Activated naive CD4-positive, alpha-beta T cell treated with Interleukin-2 at 50 U/mL for 16 hours (primary cell): ENCODE data around the gene HIVEP1.

Source experiments
- DNase-seq: peaks from one replicate; pipeline ENCODE4 v3.0.0-alpha.2; 2020

The HIVEP1 gene

GRCh38 chr6:12051861-12052368, 39.8 kb downstream of the HIVEP1 start:
- DNase-seq = peak; percentile 52

- no peak for DNase-seq
Measured at GRCh38 chr6:12058172-12058961, 46.3 kb downstream of the HIVEP1 start.

GRCh38 chr6:12060780-12061609, 48.9 kb downstream of the HIVEP1 start:
- DNase-seq = peak; percentile 70

GRCh38 chr6:12062605-12063004, 50.5 kb downstream of the HIVEP1 start:
- no peak for DNase-seq

- DNase-seq = no peak
Measured at GRCh38 chr6:12064131-12064530, 52.0 kb downstream of the HIVEP1 start.

GRCh38 chr6:12064538-12065071, 52.5 kb downstream of the HIVEP1 start:
- no peak for DNase-seq

GRCh38 chr6:12065321-12066140, 53.4 kb downstream of the HIVEP1 start:
- DNase-seq = no peak

GRCh38 chr6:12066297-12066696, 54.2 kb downstream of the HIVEP1 start:
- no peak for DNase-seq

- no peak for DNase-seq
Measured at GRCh38 chr6:12068899-12069557, 56.9 kb downstream of the HIVEP1 start.

GRCh38 chr6:12069891-12070529, 57.9 kb downstream of the HIVEP1 start:
- DNase-seq = no peak

- DNase-seq = no peak
Measured at GRCh38 chr6:12071064-12071615, 59.0 kb downstream of the HIVEP1 start.

GRCh38 chr6:12075067-12075563, 63.0 kb downstream of the HIVEP1 start:
- no peak for DNase-seq

- no peak for DNase-seq
Measured at GRCh38 chr6:12077021-12077710, 65.1 kb downstream of the HIVEP1 start.

- DNase-seq = no peak
Measured at GRCh38 chr6:12078014-12078413, 65.9 kb downstream of the HIVEP1 start.

- DNase-seq = no peak
Measured at GRCh38 chr6:12081771-12082170, 69.7 kb downstream of the HIVEP1 start.

- DNase-seq = no peak
Measured at GRCh38 chr6:12082368-12082767, 70.3 kb downstream of the HIVEP1 start.

- DNase-seq = no peak
Measured at GRCh38 chr6:12083302-12083701, 71.2 kb downstream of the HIVEP1 start.

GRCh38 chr6:12083763-12084162, 71.7 kb downstream of the HIVEP1 start:
- DNase-seq = no peak

GRCh38 chr6:12084681-12085080, 72.6 kb downstream of the HIVEP1 start:
- no peak for DNase-seq

- DNase-seq = no peak
Measured at GRCh38 chr6:12088531-12088930, 76.4 kb downstream of the HIVEP1 start.
